Prostate gland (tissue), 2 donors: Measurements from ENCODE around the gene HDGFL3. TPM values are rescaled to one million over a fixed set of nuclear protein-coding genes. Genes with fewer than 3 reads are reported as not detected.
"Not testable (repeated sequence)": the region's sequence is repeated elsewhere in the genome, so short reads cannot be mapped to it uniquely, and the experiment has no call there.

ENCODE experiments used
- DNase-seq: peaks from one replicate; pipeline ENCODE4 v3.0.0-alpha.2; 2019; ENCODE audit warnings: low spot score
- H3K27ac ChIP-seq, 2 donors: fragments of 200-600 bp; sonication (generic); 2 replicates each; pipeline ENCODE4 v1.5.1; 2017 to 2019
- H3K27me3 ChIP-seq: fragments of 200-600 bp; sonication (generic); replicated peaks from 2 replicates; pipeline ENCODE4 v1.5.1; 2019; ENCODE audit not compliant: insufficient read depth
- H3K36me3 ChIP-seq, 2 donors: fragments of 200-600 bp; sonication (generic); 1 replicate in 1 of 2; 2 replicates in 1 of 2; pipeline versions ENCODE4 v1.5.1 to v1.8.1; 2017 to 2019
- H3K4me1 ChIP-seq: fragments of 200-600 bp; sonication (generic); replicated peaks from 2 replicates; pipeline ENCODE4 v1.5.1; 2019
- H3K4me3 ChIP-seq, 2 donors: fragments of 200-600 bp; sonication (generic); 2 replicates each; pipeline ENCODE4 v1.5.1; 2017 to 2019
- H3K9me3 ChIP-seq: fragments of 200-600 bp; sonication (generic); 2 replicates; pipeline ENCODE4 v1.5.1; 2017
- POLR2A ChIP-seq: fragments of 450-650 bp; IDR thresholded peaks from one replicate; pipeline ENCODE4 v1.6.1; 2016; ENCODE audit warnings: antibody characterized with exemption, mild to moderate bottlenecking
- POLR2AphosphoS5 ChIP-seq: sonication (generic); formaldehyde crosslinking; IDR thresholded peaks from one replicate; pipeline ENCODE4 v1.6.1; 2017; ENCODE audit warnings: antibody characterized with exemption
- WGBS: methylation state at CpG from one replicate; pipeline ENCODE4 v1.1.5; 2018; 5-methylcytosine and 5-hydroxymethylcytosine counted together
- intact Hi-C: fragments of 100-400 bp; cut with DNase I; formaldehyde crosslinking; loops from one replicate; pipeline ENCODE4 v1.14.2; 2022
- total RNA-seq, 2 donors: library from RNA; depleted of rRNA; stranded (reverse); fragments of >200 nt; gene quantifications; one replicate each; pipeline ENCODE4 v1.1.0, GENCODE V29; 2016
- TF ChIP-seq, protein P1 (sequence below), 4 experiments: fragments of 200-600 bp in 2 of 4; fragments of 450-650 bp in 2 of 4; sonication (generic) in 2 of 4; IDR thresholded peaks; 1 replicate in 3 of 4; 2 replicates in 1 of 4; pipeline ENCODE4 v1.5.1; 2016 to 2019; ENCODE audit warnings: antibody characterized with exemption in 4 of 4, mild to moderate bottlenecking in 2 of 4, moderate library complexity in 2 of 4

HDGFL3 gene
- total RNA-seq, 2 donors from 2014 or later, result 19.4 to 55.4 TPM

DNA sequence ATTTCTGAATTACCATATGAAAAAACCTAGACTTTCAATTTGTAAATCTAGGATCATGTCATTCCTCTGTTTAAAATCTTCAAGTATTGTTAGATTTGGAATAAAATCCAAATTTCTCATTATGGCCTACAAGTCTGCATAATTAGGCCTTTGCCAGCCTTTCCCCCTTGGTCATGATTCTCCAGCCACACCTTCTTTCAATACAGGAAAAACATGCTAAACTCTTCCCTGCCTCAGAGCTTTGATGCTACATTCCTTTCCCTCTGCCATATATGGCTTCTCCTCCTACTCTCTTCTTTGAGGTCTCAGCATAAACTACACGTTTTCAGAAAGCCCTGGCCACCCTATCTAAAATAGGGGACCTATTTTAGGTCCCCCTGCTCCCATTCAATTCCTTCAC is 51.7 kb downstream of the HDGFL3 start:
- intact Hi-C loops, result no loop called here
- no peaks in the 10 kb centered on the region for H3K4me1 ChIP-seq
- 37% methylated on average over 1 of the region's 1 CpG for WGBS

DNA sequence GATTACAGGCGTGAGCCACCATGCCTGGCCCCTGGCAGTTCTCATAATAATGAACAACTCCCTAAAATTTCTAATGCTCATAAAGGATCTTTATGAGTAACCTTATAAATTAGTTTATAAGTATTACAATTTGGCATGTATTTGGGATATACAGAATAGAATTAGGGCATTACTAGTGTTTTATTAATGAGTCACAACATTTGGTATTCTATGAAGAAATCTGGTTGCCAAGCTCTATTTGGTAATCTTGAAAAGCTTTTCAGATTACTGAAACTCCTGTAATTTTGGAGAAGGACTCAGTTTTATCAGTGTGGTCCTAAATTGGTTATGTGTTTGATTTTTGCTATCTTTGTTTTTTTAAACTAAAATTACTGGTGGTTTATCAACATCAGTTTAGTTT is 54.3 kb downstream of the HDGFL3 start:
- H3K4me3 ChIP-seq, result no peak overlapping the region
- intact Hi-C loops, result no loop called here
- no peaks in the 10 kb centered on the region for H3K27me3 ChIP-seq
- no peaks in the 10 kb centered on the region for H3K4me1 ChIP-seq
- H3K36me3 ChIP-seq, result no peaks in the 10 kb centered on the region
- no peaks in the 10 kb centered on the region for H3K9me3 ChIP-seq
- TF ChIP-seq POLR2A (no peak), POLR2AphosphoS5 (no peak)
- TF ChIP-seq, protein P1, sequence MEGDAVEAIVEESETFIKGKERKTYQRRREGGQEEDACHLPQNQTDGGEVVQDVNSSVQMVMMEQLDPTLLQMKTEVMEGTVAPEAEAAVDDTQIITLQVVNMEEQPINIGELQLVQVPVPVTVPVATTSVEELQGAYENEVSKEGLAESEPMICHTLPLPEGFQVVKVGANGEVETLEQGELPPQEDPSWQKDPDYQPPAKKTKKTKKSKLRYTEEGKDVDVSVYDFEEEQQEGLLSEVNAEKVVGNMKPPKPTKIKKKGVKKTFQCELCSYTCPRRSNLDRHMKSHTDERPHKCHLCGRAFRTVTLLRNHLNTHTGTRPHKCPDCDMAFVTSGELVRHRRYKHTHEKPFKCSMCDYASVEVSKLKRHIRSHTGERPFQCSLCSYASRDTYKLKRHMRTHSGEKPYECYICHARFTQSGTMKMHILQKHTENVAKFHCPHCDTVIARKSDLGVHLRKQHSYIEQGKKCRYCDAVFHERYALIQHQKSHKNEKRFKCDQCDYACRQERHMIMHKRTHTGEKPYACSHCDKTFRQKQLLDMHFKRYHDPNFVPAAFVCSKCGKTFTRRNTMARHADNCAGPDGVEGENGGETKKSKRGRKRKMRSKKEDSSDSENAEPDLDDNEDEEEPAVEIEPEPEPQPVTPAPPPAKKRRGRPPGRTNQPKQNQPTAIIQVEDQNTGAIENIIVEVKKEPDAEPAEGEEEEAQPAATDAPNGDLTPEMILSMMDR (IDR thresholded peaks at IDR 0.05), result no peak
- 94% methylated on average over 1 of the region's 1 CpG for WGBS
- no peak overlapping the region for H3K27ac ChIP-seq
- no peak for DNase-seq

More for the DNA sequence above, 51.7 kb downstream of the HDGFL3 start:
- no peaks in the 10 kb centered on the region for H3K27me3 ChIP-seq
- H3K9me3 ChIP-seq, result no peaks in the 10 kb centered on the region
- no peak overlapping the region for H3K4me3 ChIP-seq
- DNase-seq, result no peak
- TF ChIP-seq, protein P1 (IDR thresholded peaks at IDR 0.05), result no peak
- TF ChIP-seq POLR2AphosphoS5, result no peak
- TF ChIP-seq POLR2A, result no peak
- no peaks in the 10 kb centered on the region for H3K36me3 ChIP-seq
- H3K27ac ChIP-seq, result no peak overlapping the region

DNA sequence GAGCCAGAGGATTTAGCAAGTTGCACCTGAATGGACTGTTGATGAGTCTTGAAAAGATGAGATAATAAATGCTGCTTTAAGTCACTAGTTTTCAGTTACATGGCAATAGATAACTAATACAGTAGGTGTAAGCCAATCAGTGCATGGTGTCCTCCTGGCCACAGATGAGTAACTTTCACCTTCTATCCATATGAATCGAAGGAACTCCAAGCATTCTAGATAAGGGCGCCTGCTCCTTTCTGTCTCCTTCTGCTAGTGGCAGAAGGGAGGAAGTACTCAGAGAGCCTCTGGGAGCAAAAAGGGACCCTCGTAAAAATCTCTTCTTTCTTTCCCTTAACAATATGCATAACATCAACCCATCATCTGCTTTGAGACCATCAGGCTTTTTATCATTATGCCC is 62.9 kb downstream of the HDGFL3 start:
- Histone ChIP-seq H3K27me3 (no peaks in the 10 kb centered on the region), H3K36me3 (peaks cover 0 to 3% of the 10 kb centered on the region in 2 donors), H3K4me3 (no peak overlapping the region), H3K27ac (no peak overlapping the region), H3K9me3 (no peaks in the 10 kb centered on the region), H3K4me1 (no peaks in the 10 kb centered on the region)
- 94% methylated on average over 3 of the region's 3 CpGs for WGBS
- DNase-seq, result no peak
- intact Hi-C loops, result no loop called here
- no peak for TF ChIP-seq POLR2AphosphoS5
- TF ChIP-seq, protein P1 (IDR thresholded peaks at IDR 0.05), result no peak
- no peak for TF ChIP-seq POLR2A

DNA sequence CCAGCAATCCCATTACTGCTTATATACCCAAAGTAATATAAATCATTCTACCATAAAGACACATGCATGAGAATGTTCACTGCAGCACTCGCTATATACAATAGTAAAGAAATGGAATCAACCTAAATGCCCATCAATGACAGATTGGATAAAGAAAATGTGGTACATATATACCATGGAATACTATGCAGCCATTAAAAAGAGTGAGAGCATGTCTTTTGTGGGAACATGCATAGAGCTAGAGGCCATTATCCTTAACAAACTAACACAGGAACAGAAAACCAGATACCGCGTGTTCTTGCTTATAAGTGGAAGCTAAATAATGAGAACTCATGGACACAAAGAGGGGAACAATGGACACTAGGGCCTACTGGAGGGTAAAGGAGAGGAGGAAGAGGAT is 65.5 kb downstream of the HDGFL3 start:
- DNase-seq, H3K36me3 ChIP-seq, H3K4me1 ChIP-seq, H3K9me3 ChIP-seq, H3K27me3 ChIP-seq, H3K27ac ChIP-seq, H3K4me3 ChIP-seq, intact Hi-C loops: not testable (repeated sequence)
- WGBS, result 98% methylated on average over 3 of the region's 3 CpGs

DNA sequence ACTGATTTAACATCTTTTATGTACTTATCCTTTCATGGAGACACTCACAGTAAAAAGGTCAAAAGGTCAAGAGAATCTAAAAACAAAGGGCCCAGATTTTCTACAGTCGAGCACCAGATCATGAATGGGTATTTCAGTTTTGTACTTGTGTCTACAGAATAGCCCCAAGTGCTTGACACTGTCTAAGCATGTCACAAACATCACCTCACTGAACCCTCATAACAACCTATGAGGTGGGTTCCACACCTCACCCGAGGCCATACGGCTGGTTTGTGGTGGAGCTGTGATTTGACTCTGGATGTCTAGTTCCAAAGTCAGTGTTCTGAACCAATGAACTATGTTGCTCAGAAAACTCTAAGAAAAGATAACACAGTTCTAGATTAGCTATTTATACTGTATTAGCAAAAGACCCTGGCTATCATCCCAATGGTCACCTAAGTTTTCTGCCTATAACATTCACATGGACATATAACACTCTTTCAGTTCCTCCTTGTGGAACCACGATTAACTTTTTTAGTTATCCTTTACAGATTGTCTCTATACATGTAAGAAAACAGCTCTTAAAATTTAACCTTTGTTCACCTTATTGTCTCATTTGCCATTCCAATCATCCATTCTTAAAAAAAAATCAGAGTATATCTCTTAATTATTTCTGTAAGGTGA is 74.6 kb downstream of the HDGFL3 start:
- TF ChIP-seq POLR2A (no peak), POLR2AphosphoS5 (no peak)
- TF ChIP-seq, protein P1 (IDR thresholded peaks at IDR 0.05), result no peak
- intact Hi-C loops, result no loop called here
- WGBS, result 83% methylated on average over 4 of the region's 4 CpGs
- H3K9me3 ChIP-seq, result no peaks in the 10 kb centered on the region
- H3K27ac ChIP-seq, result no peak overlapping the region
- no peak for DNase-seq
- no peaks in the 10 kb centered on the region for H3K27me3 ChIP-seq
- H3K4me3 ChIP-seq, result no peak overlapping the region
- no peaks in the 10 kb centered on the region for H3K36me3 ChIP-seq
- no peaks in the 10 kb centered on the region for H3K4me1 ChIP-seq
